Hindlimb muscle (tissue), 1 donor: Measurements from ENCODE around the gene CALCR. TPM values are rescaled to one million over a fixed set of nuclear protein-coding genes. Genes with fewer than 3 reads are reported as not detected.
"Not testable (repeated sequence)": the region's sequence is repeated elsewhere in the genome, so short reads cannot be mapped to it uniquely, and the experiment has no call there.

ENCODE experiments used
- DNase-seq: peaks from one replicate; pipeline ENCODE4 v3.0.0-alpha.2; 2013
- polyA plus RNA-seq: library from polyadenylated mRNA; unstranded; fragments of 120-200 nt; gene quantifications from one replicate; pipeline ENCODE4 v1.2.1, GENCODE V29; 2013; ENCODE audit not compliant: insufficient read length

The CALCR gene
- polyA plus RNA-seq = 11.0 TPM

GRCh38 chr7:93574646-93575554, at the start of gene CALCR:
Gene CALCR, minus strand, starts transcription at chr7:93574724. Its CDS starts 87,743 bp downstream, at chr7:93486981.
- DNase-seq = no peak

- DNase-seq = no peak
These were observed 49.3 kb upstream of the CALCR start for GRCh38 chr7:93623816-93624215.

GRCh38 chr7:93622036-93623033, 47.8 kb upstream of the CALCR start:
- no peak for DNase-seq

DNA sequence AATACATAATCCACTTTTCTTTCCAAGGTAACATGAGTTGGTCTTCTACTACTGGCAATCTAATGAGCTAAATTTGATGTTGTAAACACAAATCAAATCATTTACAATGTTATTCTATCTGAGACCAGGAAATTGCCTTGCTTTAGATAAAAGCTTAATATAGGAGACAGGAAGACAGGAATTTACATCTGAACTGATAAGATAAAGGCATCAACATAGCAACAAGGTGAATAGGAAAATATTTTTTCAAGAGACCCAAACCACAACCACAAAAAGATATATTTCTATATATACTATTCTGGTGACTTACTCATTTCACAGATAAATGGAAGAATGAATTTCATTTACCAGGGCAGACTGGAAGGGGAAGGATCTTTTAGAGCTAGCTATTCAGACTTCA, 46.3 kb upstream of the CALCR start:
- DNase-seq = no peak

- no peak for DNase-seq
These were observed 45.5 kb upstream of the CALCR start for GRCh38 chr7:93620057-93620456.

DNA sequence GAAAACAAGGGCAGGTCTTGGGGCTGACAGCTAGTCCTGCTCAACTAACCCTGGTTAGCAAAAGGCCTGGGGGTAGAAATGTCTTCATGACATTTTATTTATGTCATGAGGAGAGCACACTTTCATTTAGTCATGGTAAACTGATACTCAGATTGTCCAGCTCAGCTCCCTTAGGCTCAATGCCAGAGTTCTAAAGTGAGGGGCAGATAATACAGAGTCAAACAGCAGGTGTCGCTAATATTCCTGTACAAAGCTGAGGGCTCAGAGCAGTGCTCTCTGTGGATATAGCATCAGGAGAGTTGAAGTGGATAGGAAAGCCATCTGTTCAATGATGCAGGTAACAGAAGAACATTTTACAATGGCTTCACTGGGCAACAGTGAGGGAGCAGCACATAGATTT, 26.8 kb upstream of the CALCR start:
- no peak for DNase-seq

- DNase-seq = no peak
These were observed 19.7 kb upstream of the CALCR start for GRCh38 chr7:93594250-93594649.

DNA sequence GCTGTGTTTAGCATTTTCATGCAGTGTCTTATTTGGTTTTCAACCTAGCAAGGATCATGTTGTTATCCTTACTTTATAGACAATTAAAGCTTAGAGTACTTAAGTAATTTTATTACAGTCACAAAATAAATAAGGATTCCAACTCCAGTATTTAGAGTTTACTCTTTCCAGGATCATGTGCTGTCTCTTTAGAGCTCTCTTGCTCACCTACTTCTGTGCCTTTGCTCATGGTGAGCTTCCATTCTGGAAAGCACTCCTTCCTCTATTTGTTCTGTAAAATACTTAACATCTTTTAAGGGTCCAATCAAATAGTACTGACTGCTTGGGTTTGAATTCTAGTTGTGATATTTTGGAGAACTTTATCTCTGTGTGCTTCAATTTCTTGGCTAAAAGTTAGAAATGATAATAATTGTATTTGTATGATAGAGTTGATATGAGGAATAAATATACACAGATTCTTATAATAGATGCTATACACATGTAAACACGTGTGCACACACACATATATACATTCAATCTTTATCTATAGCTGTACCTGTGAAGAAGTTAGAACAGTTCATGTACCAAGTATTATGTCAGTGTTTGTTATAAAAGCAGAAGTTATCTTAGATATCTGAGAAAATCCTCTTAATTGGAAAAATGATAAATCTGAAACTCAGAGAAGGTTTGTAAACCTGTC, 18.2 kb upstream of the CALCR start:
- no peak for DNase-seq

- DNase-seq = not testable (repeated sequence)
These were observed 16.9 kb upstream of the CALCR start for GRCh38 chr7:93591224-93592050.

GRCh38 chr7:93586479-93586865, 11.9 kb upstream of the CALCR start:
- DNase-seq = not testable (repeated sequence)

- not testable (repeated sequence) for DNase-seq
These were observed 11.4 kb upstream of the CALCR start for GRCh38 chr7:93585694-93586478.

- no peak for DNase-seq
These were observed 4.9 kb upstream of the CALCR start for GRCh38 chr7:93579431-93579830.

DNA sequence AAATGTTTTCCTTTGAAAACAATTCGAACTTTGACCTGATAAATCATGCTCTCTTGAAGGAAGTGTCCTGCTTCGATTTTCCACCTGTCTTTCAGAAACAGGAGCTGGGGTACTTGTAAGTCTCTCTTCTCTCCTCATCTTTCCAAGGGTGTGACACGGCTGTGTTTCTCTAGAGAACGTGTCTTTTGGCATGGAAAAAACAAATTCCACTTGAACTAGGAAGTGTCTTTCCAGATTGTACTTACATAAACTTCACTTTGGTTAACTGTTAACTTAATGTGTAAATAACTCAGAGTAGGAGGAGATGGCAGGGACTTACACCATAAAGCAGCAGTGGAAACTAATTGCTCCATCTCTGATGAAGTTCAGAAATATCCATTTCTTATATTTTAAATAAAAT, 4.2 kb upstream of the CALCR start:
- no peak for DNase-seq

DNA sequence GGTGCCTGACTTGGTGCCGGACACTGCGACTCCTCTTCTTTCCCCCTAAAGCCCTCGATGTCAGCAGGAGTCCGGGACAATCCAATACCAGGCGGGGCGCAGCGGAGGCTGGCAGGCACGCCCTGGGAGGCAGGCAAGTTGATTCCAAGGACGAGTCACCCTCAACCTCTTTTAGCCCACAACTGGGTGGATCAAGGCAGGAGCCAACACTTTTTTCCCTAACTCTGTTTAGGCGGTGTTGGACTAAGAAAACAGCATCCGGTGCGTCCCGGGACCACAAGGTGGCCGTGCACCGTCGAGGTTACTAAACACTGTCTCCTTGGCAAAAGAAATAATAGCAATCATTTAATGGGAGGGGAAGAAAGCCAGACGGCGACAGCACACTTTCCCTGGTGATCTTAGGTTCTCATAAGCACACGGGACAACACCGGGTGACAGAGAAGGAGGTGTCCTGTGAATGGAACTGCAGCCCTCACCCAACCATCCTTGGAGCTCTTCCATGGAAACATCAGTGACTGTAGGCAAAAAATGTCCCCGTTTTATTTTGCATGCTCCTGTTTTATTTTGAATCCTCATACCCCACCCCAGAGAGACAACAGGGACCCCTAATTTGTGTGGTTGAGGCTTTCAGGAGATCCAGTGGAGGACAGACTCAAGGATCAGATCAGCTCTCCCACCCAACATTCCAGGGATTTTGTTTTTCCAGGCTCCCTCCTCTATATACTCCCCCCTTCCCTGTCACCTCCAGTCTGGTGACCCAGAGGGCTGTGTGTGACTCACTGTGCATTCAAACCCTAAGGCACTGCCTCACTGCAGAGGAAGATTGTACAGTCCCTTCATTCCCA, 1.3 kb upstream of the CALCR start:
- no peak for DNase-seq

DNA sequence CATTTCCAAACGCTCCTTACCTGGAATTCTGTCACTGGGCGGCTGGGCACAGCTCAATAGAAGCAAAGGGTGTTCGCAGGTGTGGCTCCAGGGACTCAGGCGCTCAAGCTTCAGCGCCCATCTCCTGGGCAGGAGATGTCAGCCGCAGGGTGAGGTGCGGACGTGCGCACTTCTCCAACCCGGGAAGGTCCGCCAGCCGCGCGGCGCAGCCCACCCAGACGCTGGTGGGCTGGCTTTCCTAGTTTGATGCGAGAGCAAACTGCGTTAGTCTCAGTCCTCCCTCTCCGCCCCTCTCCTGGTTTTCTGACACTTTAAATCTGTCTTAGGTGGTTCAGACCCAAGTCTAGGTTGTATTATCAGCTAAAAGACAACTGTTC, 267 bp downstream of the CALCR start:
- DNase-seq = no peak

DNA sequence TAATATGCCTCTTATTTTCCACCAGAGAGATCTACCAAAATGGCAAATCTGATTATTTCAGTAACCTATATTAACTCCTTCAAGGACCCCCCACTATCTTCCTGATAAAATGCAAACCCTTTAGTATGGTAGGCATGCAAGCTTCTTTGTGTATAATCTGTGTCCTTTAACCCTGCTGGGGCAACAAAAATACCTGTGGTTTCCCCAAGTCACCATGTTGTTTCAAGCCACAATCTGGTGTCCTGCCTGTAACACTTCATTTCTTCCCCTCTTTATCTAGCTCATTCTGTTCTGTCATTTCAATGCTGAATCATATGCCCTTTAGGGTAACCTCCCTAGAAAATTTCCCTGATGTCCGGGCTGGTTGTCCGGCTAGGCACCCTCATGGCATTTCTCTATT, 5.3 kb downstream of the CALCR start:
- DNase-seq = no peak

- DNase-seq = no peak
These were observed 7.6 kb downstream of the CALCR start for GRCh38 chr7:93566876-93567275.

- DNase-seq = no peak
These were observed 10.9 kb downstream of the CALCR start for GRCh38 chr7:93563584-93563983.

DNA sequence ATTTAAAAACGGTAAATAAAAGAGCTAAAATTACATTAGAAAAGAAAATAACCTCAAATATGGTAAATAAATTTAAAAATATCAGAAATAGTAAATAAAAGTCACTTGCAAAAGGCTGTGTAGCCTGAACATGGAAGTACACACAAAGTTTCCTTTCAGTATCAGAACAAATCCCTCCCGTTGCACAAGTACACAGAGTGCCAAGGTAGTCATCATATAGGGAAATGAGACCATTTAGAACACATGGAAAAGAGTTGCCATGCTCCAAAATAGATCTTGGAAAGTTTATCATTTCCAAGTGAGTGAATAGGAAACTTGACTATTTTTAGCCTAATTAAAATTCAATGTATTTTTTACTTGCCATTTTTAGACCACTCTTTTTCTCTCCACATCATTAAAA, 11.6 kb downstream of the CALCR start:
- no peak for DNase-seq

- DNase-seq = no peak
These were observed 12.4 kb downstream of the CALCR start for GRCh38 chr7:93562106-93562505.
